Cardiac fibroblast (primary cell): ENCODE measurements around the gene CDH20.

Experiments
- DNase-seq, 2 donors: peaks; one replicate each; pipeline versions ENCODE4 v3.0.0 to v3.0.0-alpha.2; 2010; ENCODE audit warnings: low read depth in 2 of 2
- H3K4me3 ChIP-seq, 2 donors: replicated peaks in 1 of 2; 1 replicate in 1 of 2; 2 replicates in 1 of 2; pipeline ENCODE4 v1.5.1; 2011; ENCODE audit warnings: low read depth in 2 of 2, low read length in 2 of 2, mild to moderate bottlenecking in 2 of 2, moderate library complexity in 1 of 2
- TF ChIP-seq, protein P1 (sequence below): IDR thresholded peaks from one replicate; pipeline ENCODE4 v1.5.1; 2011; ENCODE audit warnings: low read depth, mild to moderate bottlenecking, low read length, inconsistent platforms

Gene CDH20

DNA sequence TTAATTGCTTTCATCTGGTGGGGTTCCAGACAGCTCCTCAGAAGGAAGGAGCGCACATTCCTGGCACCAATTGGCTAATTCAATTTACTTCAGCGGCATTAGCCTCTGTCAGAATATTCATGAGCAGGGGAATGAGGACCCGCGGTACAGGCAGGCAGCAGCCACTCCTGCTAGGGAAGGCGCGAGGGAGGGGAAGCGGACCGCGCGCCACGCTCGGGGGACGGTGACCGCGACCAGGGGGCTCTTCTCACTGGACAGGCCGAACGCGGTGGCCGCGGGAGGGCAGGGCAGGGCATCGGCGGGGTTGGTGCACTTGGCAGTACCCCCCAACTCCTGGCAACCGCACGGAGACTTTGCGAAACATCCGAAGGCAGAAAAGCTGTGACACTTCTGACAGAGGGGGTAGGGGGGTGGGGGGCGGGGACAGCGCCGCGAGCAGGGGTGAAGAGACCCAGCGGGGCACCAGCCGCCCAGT lies at the start of gene CDH20:
Gene CDH20, plus strand, starts transcription at position 160 of the 475 bp plus-strand sequence.
- TF ChIP-seq, protein P1, sequence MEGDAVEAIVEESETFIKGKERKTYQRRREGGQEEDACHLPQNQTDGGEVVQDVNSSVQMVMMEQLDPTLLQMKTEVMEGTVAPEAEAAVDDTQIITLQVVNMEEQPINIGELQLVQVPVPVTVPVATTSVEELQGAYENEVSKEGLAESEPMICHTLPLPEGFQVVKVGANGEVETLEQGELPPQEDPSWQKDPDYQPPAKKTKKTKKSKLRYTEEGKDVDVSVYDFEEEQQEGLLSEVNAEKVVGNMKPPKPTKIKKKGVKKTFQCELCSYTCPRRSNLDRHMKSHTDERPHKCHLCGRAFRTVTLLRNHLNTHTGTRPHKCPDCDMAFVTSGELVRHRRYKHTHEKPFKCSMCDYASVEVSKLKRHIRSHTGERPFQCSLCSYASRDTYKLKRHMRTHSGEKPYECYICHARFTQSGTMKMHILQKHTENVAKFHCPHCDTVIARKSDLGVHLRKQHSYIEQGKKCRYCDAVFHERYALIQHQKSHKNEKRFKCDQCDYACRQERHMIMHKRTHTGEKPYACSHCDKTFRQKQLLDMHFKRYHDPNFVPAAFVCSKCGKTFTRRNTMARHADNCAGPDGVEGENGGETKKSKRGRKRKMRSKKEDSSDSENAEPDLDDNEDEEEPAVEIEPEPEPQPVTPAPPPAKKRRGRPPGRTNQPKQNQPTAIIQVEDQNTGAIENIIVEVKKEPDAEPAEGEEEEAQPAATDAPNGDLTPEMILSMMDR, result no peak
- peak within 1 kb of the TSS; percentile 43 to 45 for H3K4me3 ChIP-seq
- peak in 1 of 2 donors; percentile 6 for DNase-seq

DNA sequence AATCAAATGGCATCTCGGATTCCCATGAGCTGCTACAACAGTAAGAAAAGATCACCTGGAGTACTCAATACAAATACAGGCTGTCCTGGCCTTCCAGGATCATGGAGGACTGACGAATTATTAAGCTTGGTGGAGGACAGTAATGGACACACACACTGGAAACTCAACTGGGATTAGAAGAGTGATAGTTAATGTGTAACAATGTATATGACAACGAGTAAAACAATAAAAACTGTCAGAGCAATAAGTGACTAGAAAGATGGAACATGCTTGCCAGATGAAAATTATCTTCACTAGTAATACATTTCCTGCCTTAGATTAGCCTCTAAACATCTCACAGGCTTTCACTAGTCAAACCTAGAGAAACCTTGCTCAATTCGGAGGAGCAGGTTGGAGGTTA lies 49.2 kb upstream of the CDH20 start:
- DNase-seq, result no peak
- H3K4me3 ChIP-seq, result no peak overlapping the region
- TF ChIP-seq, protein P1, result no peak

DNA sequence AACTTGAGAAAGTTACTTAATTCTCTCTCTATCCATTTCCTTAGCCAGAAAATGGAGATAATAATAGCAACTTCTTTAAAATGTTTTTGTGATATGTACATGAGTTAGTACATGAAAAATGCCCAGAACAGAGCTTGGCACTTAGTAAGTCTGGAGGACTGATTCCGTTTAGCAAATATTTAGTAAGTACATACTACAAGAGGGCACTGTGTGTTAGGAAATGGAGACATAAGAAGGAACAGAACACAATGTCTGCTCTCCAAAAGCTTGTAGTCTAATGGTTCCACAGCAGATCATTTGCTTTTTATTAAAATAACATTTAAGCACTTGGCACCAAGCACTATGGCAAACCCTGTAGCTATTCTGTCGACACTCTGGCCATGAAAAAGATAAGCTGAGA lies 47.5 kb upstream of the CDH20 start:
- TF ChIP-seq, protein P1, result no peak
- no peak for DNase-seq
- H3K4me3 ChIP-seq, result no peak overlapping the region

DNA sequence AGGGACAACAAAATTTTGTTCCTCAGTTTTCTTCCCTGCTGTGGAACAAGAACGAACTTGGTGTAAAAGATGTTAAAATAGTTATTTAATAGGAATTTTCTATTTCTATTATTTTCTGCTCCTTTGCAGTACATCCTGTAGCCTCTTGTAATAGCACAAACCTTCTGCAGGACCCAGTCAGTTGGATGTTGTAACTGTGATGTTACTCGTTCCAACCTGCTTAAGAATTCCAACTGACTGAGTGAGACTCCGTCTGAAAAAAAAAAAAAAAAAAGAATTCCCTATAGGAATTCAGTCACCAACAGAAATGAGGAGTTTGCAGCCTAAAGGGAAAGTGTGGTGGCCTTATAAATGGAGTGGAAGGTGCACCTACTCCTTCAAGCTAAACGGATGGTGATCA lies 46.4 kb upstream of the CDH20 start:
- no peak for DNase-seq
- TF ChIP-seq, protein P1, result no peak
- H3K4me3 ChIP-seq, result no peak overlapping the region

DNA sequence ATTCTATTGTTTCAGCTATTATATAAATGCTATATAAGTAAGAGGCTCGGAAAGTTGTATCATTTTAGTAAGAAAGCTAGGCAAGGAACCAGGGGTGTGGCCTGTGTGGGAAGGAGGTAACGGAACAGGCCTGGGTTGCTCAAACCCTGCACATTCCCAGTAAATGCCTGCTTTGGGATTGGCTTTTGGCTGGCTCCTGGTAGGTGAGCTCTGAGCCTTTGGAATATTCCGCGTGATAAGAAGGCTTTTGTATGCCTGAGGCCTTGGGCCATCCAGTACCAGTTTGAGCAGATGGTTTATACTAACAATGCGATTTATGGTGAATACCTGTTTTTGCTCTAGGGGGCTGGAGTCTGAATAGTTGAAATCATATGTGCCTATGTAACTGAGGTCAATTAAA lies 42.6 kb upstream of the CDH20 start:
- no peak overlapping the region for H3K4me3 ChIP-seq
- no peak for DNase-seq
- TF ChIP-seq, protein P1, result no peak

DNA sequence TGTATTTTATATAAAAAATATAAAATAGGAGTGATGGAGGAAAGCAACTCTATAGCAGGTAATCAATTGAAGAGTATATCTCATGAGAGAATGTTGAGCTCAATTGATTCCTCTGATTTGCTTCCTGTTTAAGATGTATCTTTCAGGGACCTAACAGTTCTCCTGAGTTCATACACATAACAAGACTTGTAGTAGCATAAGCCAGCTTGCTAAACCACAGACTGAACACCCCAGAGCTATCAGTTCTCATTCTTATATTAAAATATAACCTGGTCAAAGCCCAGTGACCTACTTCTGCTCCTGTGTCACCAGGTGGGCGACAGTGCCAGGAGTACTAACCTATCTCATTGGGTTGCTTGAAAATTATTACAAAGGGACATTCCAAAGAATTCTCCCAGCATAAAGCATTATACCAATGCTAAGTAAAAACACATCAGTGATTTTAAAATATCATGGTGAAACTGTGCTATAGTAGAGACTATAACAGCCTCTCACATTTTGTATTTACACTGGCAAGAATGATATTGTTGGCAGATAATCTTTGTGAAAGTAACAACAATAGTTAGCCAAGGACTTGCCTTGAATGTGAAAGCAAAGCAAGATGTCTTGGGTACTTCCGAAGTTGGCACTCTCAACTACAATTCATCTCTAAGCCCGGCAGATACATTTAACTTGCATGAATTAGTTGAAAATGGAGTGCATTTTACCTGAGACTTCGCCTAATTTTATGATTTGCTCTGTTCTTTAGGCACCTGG lies 40.8 kb upstream of the CDH20 start:
- no peak overlapping the region for H3K4me3 ChIP-seq
- no peak for DNase-seq
- TF ChIP-seq, protein P1, result no peak
